ENCODE data around the gene CASQ2. TPM values are rescaled to one million over a fixed set of nuclear protein-coding genes. Genes with fewer than 3 reads are reported as not detected.

CASQ2 gene
- total and polyA plus RNA-seq, 12 donors: 0.14 to 4.1 (median 0.34) TPM; not detected in 2

GRCh38 chr1:115811140-115811828 lies 42.8 kb upstream of the CASQ2 start:
- peak in 3 of 7 donors; percentile 20 to 44 (median 32) for DNase-seq
- no peak overlapping the region for H3K4me3 ChIP-seq
- 43 to 67% (median 53%) methylated on average over 3 of the region's 3 CpGs for WGBS, 4 donors
- H3K9me3 ChIP-seq (replicated peaks in 1 of 3): no peaks in the 10 kb centered on the region
- peaks cover 6 to 11% of the 10 kb centered on the region in 2 donors for H3K4me1 ChIP-seq (replicated peaks in 1 of 2)
- H3K36me3 ChIP-seq (replicated peaks in 1 of 2): no peaks in the 10 kb centered on the region
- no peak overlapping the region for H3K27ac ChIP-seq
- no peaks in the 10 kb centered on the region for H3K27me3 ChIP-seq
- TF ChIP-seq CTCF (IDR thresholded peaks at IDR 0.05) (no peak), POLR2A (IDR thresholded peaks at IDR 0.05) (no peak)
- intact Hi-C loops (cut with DNase I): no loop called here

GRCh38 chr1:115810609-115811008 lies 42.1 kb upstream of the CASQ2 start:
- no peak for TF ChIP-seq POLR2A (IDR thresholded peaks at IDR 0.05)
- no peak for TF ChIP-seq CTCF (IDR thresholded peaks at IDR 0.05)
- intact Hi-C loops (cut with DNase I): no loop called here
- Histone ChIP-seq H3K36me3 (replicated peaks in 1 of 2) (no peaks in the 10 kb centered on the region), H3K4me1 (replicated peaks in 1 of 2) (peaks cover 6% of the 10 kb centered on the region in 2 donors), H3K4me3 (no peak overlapping the region), H3K27me3 (no peaks in the 10 kb centered on the region), H3K9me3 (replicated peaks in 1 of 3) (no peaks in the 10 kb centered on the region), H3K27ac (no peak overlapping the region)
- no peak for DNase-seq
- WGBS, 4 donors: 86 to 94% (median 90%) methylated on average over 2 of the region's 2 CpGs

- intact Hi-C loops (cut with DNase I): loop anchor here (5.0 kb wide), 2 partner anchors 167 to 172 kb away; partner anchors contain the start of gene SLC22A15 (in 1 of the 2)
- Histone ChIP-seq H3K9me3 (replicated peaks in 1 of 3) (no peaks in the 10 kb centered on the region), H3K4me3 (no peak overlapping the region), H3K36me3 (replicated peaks in 1 of 2) (no peaks in the 10 kb centered on the region), H3K27me3 (no peaks in the 10 kb centered on the region), H3K4me1 (replicated peaks in 1 of 2) (no peaks in the 10 kb centered on the region), H3K27ac (no peak overlapping the region)
- TF ChIP-seq CTCF (IDR thresholded peaks at IDR 0.05) (no peak), POLR2A (IDR thresholded peaks at IDR 0.05) (no peak)
- 72 to 87% (median 84%) methylated on average over 2 of the region's 2 CpGs for WGBS, 4 donors
- DNase-seq: no peak
Measured at GRCh38 chr1:115809847-115810246, 41.3 kb upstream of the CASQ2 start.

- Histone ChIP-seq H3K4me3 (no peak overlapping the region), H3K27me3 (no peaks in the 10 kb centered on the region), H3K9me3 (replicated peaks in 1 of 3) (no peaks in the 10 kb centered on the region), H3K4me1 (replicated peaks in 1 of 2) (no peaks in the 10 kb centered on the region), H3K27ac (no peak overlapping the region), H3K36me3 (replicated peaks in 1 of 2) (no peaks in the 10 kb centered on the region)
- TF ChIP-seq CTCF (IDR thresholded peaks at IDR 0.05): no peak
- TF ChIP-seq POLR2A (IDR thresholded peaks at IDR 0.05): no peak
- no peak for DNase-seq
- intact Hi-C loops (cut with DNase I): loop anchor here (5.0 kb wide), 2 partner anchors 168 to 173 kb away; partner anchors contain the start of gene SLC22A15 (in 1 of the 2)
Measured at GRCh38 chr1:115809076-115809475, 40.6 kb upstream of the CASQ2 start.
